HepG2 (cell line): ENCODE data around the gene IFT43. TPM values are rescaled to one million over a fixed set of nuclear protein-coding genes. Genes with fewer than 3 reads are reported as not detected.

Source experiments
- ARID4A ChIP-seq: sonication (generic); formaldehyde crosslinking; IDR thresholded peaks from 2 replicates; pipeline ENCODE4 v1.5.0; 2020; ENCODE audit warnings: mild to moderate bottlenecking, missing genetic modification reagents, borderline replicate concordance
- ELF3 ChIP-seq: IDR thresholded peaks from 2 replicates; pipeline ENCODE4 v1.6.1; 2016; ENCODE audit warnings: missing genetic modification reagents, missing compliant biosample characterization
- HDAC2 ChIP-seq: sonication (generic); formaldehyde crosslinking; IDR thresholded peaks from 2 replicates; pipeline ENCODE4 v1.4.0; 2020; ENCODE audit warnings: missing genetic modification reagents
- ISL2 ChIP-seq: sonication (generic); formaldehyde crosslinking; IDR thresholded peaks from 2 replicates; pipeline ENCODE4 v1.5.0; 2020; ENCODE audit warnings: missing genetic modification reagents
- POGZ ChIP-seq: sonication (generic); formaldehyde crosslinking; IDR thresholded peaks from 2 replicates; pipeline ENCODE4 v1.4.0; 2020; ENCODE audit warnings: mild to moderate bottlenecking, missing genetic modification reagents
- PREB ChIP-seq: sonication (generic); formaldehyde crosslinking; IDR thresholded peaks from 2 replicates; pipeline ENCODE4 v1.4.0; 2020; ENCODE audit warnings: missing genetic modification reagents
- RFX3 ChIP-seq: IDR thresholded peaks from 2 replicates; pipeline ENCODE4 v1.6.1; 2016; ENCODE audit warnings: missing biosample characterization, missing genetic modification reagents
- RORA ChIP-seq: sonication (generic); formaldehyde crosslinking; IDR thresholded peaks from 2 replicates; pipeline ENCODE4 v1.5.0; 2020; ENCODE audit warnings: mild to moderate bottlenecking, missing genetic modification reagents, moderate library complexity
- SMAD9 ChIP-seq: sonication (generic); formaldehyde crosslinking; IDR thresholded peaks from 2 replicates; pipeline ENCODE4 v1.5.1; 2020; ENCODE audit warnings: mild to moderate bottlenecking, missing genetic modification reagents
- TBP ChIP-seq: sonication (generic); formaldehyde crosslinking; IDR thresholded peaks from 2 replicates; pipeline ENCODE4 v1.5.0; 2020; ENCODE audit warnings: missing genetic modification reagents
- ZBTB8A ChIP-seq: sonication (generic); formaldehyde crosslinking; IDR thresholded peaks from 2 replicates; pipeline ENCODE4 v1.4.0; 2020; ENCODE audit warnings: mild to moderate bottlenecking, low read depth, missing genetic modification reagents, borderline replicate concordance
- ZHX2 ChIP-seq, 2 experiments: sonication (generic) in 1 of 2; formaldehyde crosslinking in 1 of 2; IDR thresholded peaks; 2 replicates each; pipeline versions ENCODE4 v1.6.1 to v1.9.0; 2014 to 2022; ENCODE audit warnings: antibody characterized with exemption in 1 of 2, borderline replicate concordance in 1 of 2, inconsistent platforms in 1 of 2, low read depth in 1 of 2, missing genetic modification reagents in 1 of 2
- ZNF235 ChIP-seq: sonication (generic); formaldehyde crosslinking; IDR thresholded peaks from 2 replicates; pipeline ENCODE4 v1.8.1; 2023; ENCODE audit warnings: mild to moderate bottlenecking, missing genetic modification reagents, borderline replicate concordance
- ZNF639 ChIP-seq: conservative IDR thresholded peaks from 2 replicates; pipeline ENCODE4 v1.6.1; 2018; ENCODE audit warnings: missing genetic modification reagents
- ZNF652 ChIP-seq: IDR thresholded peaks from 2 replicates; pipeline ENCODE4 v1.6.1; 2016; ENCODE audit warnings: low read depth, borderline replicate concordance
- ZNF772 ChIP-seq: sonication (generic); formaldehyde crosslinking; IDR thresholded peaks from 2 replicates; pipeline ENCODE4 v1.5.0; 2020; ENCODE audit warnings: mild to moderate bottlenecking, missing genetic modification reagents
- polyA plus RNA-seq, 8 experiments: library from polyadenylated mRNA; depleted of rRNA in 3 of 8; stranded (reverse) in 7 of 8; unstranded in 1 of 8; fragments of >200 nt; fragmentation: Illumina TruSeq in 4 of 8; extraction: Trizol in 4 of 8; gene quantifications; 2 replicates each; pipeline versions ENCODE4 v1.2.1 to v1.2.3, GENCODE V29; 2011 to 2016; ENCODE audit warnings: low read depth in 4 of 8, missing spikeins in 1 of 8, mixed read lengths in 1 of 8; ENCODE audit not compliant: insufficient read depth in 1 of 8
- total RNA-seq, 5 experiments: library from RNA; depleted of rRNA; stranded (reverse); fragments of >200 nt; fragmentation: Illumina TruSeq; extraction: Trizol; gene quantifications; 2 replicates each; pipeline ENCODE4 v1.2.3, GENCODE V29; 2016; ENCODE audit warnings: low read depth in 1 of 5

Gene IFT43
- total and polyA plus RNA-seq, 2 of the 13 experiments (the other 11 are each of a cell fraction or from before 2014, with no cell fraction given) = 0.15 to 0.55 TPM

GRCh38 chr14:75989134-75989533, 3.6 kb downstream of the IFT43 start (continued):
- TF ChIP-seq ARID4A (CRISPR knock-in tag) = no peak
- TF ChIP-seq RORA (CRISPR knock-in tag) = no peak
- TF ChIP-seq HDAC2 = peak; percentile 51; the same call in 1 of the 2 replicates
- no peak for TF ChIP-seq SMAD9 (CRISPR knock-in tag)
- no peak for TF ChIP-seq TBP (CRISPR knock-in tag)
- TF ChIP-seq ZHX2 (IDR thresholded peaks at IDR 0.05; ENCODE audit: low read depth) = no peak
- TF ChIP-seq ZHX2 (CRISPR knock-in tag; IDR thresholded peaks at IDR 0.05; ENCODE audit: borderline replicate concordance) = no peak
- no peak for TF ChIP-seq ZNF639
- no peak for TF ChIP-seq ZNF652
- peak; percentile 57 for TF ChIP-seq ISL2 (CRISPR knock-in tag)
- TF ChIP-seq ZNF235 (CRISPR knock-in tag) = no peak
- TF ChIP-seq PREB (CRISPR knock-in tag) = no peak
- peak; percentile 72; the same call in 1 of the 2 replicates for TF ChIP-seq POGZ (CRISPR knock-in tag)
- no peak for TF ChIP-seq RFX3 (CRISPR knock-in tag)
- no peak for TF ChIP-seq ZBTB8A (CRISPR knock-in tag)
- TF ChIP-seq ZNF772 (CRISPR knock-in tag) = no peak
- peak; percentile 98 for TF ChIP-seq ELF3 (CRISPR knock-in tag)
